DND-41 (cell line): ENCODE measurements around the gene RABGAP1L.

Source experiments
- CTCF ChIP-seq: IDR thresholded peaks from 2 replicates; pipeline ENCODE4 v1.5.1; 2012; ENCODE audit warnings: borderline replicate concordance, low read length, moderate library complexity, mild to moderate bottlenecking; ENCODE audit not compliant: poor library complexity, severe bottlenecking; ENCODE audit errors: extremely low read depth
- EZH2 ChIP-seq: IDR thresholded peaks from 3 replicates; pipeline ENCODE4 v1.6.1; 2012; ENCODE audit warnings: borderline replicate concordance, low read depth, mild to moderate bottlenecking, moderate library complexity, low read length, inconsistent platforms; ENCODE audit not compliant: severe bottlenecking

DNA sequence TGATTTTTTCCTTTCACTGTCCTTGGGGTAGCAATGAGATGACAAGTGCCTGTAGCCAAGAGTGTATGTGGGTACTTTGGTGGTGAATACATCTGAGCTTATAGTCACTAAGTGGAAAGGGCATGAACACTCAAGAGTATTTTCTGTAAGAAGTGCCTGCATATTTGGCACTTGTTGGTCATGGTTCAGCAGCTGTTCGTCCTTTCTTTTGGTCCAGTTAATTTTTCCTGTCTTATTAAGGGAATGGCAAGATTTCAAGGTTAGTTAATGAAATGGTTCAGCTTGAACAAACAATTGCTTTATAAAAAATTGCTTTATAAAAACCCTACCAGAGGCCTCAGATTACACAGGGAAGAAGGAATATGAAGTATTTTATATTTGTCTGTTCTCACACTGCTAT, 239.9 kb downstream of the RABGAP1L start:
- no peak for TF ChIP-seq EZH2
- TF ChIP-seq CTCF: no peak
